GM19324 (cell line): ENCODE results near the gene CMBL.

Source experiments
- ATAC-seq: cut with Tn5 transposase; IDR thresholded peaks from one replicate; pipeline ENCODE4 v1.9.1; 2021; ENCODE audit warnings: mild to moderate bottlenecking, moderate library complexity; ENCODE audit not compliant: unreplicated experiment, low FRiP score

The CMBL gene

GRCh38 chr5:10334831-10335230 is 27.1 kb upstream of the CMBL start:
- no peak for ATAC-seq

GRCh38 chr5:10333154-10334006 is 25.7 kb upstream of the CMBL start:
- peak; percentile 78 for ATAC-seq

- no peak for ATAC-seq
Observed at GRCh38 chr5:10332301-10332700, 24.6 kb upstream of the CMBL start.

GRCh38 chr5:10331341-10331796 is 23.7 kb upstream of the CMBL start:
- ATAC-seq = no peak

GRCh38 chr5:10330511-10331230 is 23.0 kb upstream of the CMBL start:
- no peak for ATAC-seq

- no peak for ATAC-seq
Observed at GRCh38 chr5:10329820-10330481, 22.2 kb upstream of the CMBL start.

- ATAC-seq = no peak
Observed at GRCh38 chr5:10329446-10329819, 21.7 kb upstream of the CMBL start.

- ATAC-seq = no peak
Observed at GRCh38 chr5:10328323-10328722, 20.6 kb upstream of the CMBL start.

GRCh38 chr5:10324518-10325370 is 17.0 kb upstream of the CMBL start:
- ATAC-seq = no peak

GRCh38 chr5:10323588-10324488 is 16.1 kb upstream of the CMBL start:
- no peak for ATAC-seq

- ATAC-seq = no peak
Observed at GRCh38 chr5:10321882-10322281, 14.2 kb upstream of the CMBL start.

- ATAC-seq = no peak
Observed at GRCh38 chr5:10320793-10321192, 13.1 kb upstream of the CMBL start.

GRCh38 chr5:10319202-10319851 is 11.6 kb upstream of the CMBL start:
- ATAC-seq = no peak

GRCh38 chr5:10317825-10318682 is 10.4 kb upstream of the CMBL start:
- ATAC-seq = no peak

- ATAC-seq = no peak
Observed at GRCh38 chr5:10315824-10316509, 8.3 kb upstream of the CMBL start.

- ATAC-seq = no peak
Observed at GRCh38 chr5:10315201-10315600, 7.5 kb upstream of the CMBL start.
